Head of caudate nucleus (tissue), 42 donors: ENCODE data around the gene CCL4.
A peak's percentile ranks its signal among the peaks of the same experiment; 100 is the strongest.
"Not testable (repeated sequence)": the region's sequence is repeated elsewhere in the genome, so short reads cannot be mapped to it uniquely, and the experiment has no call there.

Experiments
- DNase-seq, 42 donors: peaks; one replicate each; pipeline versions ENCODE4 v3.0.0 to v3.0.0-alpha.2; 2020 to 2021; ENCODE audit warnings: mixed read lengths in 7 of 42
- intact Hi-C: fragments of 100-400 bp; cut with DNase I; formaldehyde crosslinking; loops from one replicate; pipeline ENCODE4 v1.15.0; 2022

The CCL4 gene

DNA sequence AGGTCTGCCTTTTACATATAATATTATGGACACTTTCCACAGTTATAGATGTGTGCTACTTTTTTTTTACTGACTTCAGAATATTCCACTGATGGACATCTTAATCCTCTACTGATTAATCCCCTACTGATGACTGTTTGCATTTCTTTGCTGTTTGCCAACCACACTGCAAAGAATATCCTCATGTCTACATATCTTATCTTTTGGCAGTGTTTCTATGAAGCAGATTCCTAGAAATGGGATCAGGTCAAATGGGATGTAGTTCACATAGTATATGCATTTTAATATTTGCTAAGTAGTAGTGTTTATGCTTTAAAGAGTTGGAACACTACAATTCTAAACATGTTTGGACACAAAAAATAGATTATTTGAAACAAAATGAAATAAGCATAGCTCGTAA lies 16.8 kb upstream of the CCL4 start:
- intact Hi-C loops: no loop called here

GRCh38 chr17:36087471-36087870 lies 16.2 kb upstream of the CCL4 start:
- DNase-seq, intact Hi-C loops: not testable (repeated sequence)

More for the DNA sequence above, 16.8 kb upstream of the CCL4 start:
- DNase-seq: no peak

DNA sequence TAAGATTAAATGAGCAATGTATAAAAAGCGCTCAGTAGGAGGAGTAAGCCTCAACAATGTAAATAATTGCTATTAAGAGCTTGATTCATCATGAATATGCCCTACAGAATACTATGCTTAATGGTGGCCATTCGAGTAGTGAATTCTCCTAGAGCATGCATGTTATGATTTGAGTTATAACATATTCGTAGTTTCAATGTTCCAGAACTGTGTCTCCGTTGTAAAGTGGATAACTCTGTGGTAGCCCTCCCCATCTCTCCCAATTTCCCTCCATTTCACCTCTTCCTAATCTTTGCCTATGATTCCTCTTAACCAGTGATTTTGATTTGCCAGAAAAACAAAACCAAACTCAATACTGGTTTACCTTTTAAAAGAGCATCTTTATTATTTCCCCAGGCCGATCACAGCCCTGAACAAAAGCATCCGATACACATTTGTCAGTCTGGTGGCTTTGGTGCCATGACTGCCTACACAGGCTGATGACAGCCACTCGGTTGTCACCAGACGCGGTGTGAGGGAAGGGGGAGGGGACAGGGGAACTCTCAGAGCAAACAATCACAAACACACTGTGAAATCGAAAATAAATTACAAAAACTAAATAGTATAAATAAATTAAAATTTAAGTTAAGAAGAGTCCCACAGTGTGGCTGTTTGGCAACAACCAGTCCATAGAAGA lies 15.6 kb upstream of the CCL4 start:
- intact Hi-C loops, DNase-seq: not testable (repeated sequence)

- no peak for DNase-seq
- intact Hi-C loops: no loop called here
These were observed 14.8 kb upstream of the CCL4 start for GRCh38 chr17:36088670-36089338.

DNA sequence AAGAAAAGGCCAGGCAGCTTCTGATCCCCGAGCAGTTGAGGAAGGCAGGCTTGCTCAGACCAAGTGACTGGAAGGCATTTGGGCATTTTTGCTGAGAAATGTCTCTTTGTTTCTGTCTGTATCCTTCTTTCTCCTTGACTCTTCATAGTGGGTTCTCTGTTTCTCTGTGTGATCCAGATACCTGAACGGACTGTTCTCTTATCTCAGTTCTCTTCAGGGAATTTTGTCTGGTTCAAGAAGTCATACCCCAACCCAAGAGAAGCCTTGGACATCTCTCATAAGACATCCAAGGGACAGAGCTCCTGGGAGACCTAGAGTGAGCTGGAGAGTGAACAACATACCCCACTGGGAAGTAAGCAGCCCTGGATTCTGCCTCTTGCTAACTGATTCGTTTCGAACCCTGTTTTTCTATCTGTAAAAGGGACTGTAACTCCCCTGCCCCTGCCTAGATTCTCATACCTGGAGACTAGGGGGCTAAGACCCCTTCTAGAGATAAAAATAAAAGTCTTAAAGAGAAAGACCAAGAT lies 14.2 kb upstream of the CCL4 start:
- intact Hi-C loops: no loop called here
- no peak for DNase-seq

DNA sequence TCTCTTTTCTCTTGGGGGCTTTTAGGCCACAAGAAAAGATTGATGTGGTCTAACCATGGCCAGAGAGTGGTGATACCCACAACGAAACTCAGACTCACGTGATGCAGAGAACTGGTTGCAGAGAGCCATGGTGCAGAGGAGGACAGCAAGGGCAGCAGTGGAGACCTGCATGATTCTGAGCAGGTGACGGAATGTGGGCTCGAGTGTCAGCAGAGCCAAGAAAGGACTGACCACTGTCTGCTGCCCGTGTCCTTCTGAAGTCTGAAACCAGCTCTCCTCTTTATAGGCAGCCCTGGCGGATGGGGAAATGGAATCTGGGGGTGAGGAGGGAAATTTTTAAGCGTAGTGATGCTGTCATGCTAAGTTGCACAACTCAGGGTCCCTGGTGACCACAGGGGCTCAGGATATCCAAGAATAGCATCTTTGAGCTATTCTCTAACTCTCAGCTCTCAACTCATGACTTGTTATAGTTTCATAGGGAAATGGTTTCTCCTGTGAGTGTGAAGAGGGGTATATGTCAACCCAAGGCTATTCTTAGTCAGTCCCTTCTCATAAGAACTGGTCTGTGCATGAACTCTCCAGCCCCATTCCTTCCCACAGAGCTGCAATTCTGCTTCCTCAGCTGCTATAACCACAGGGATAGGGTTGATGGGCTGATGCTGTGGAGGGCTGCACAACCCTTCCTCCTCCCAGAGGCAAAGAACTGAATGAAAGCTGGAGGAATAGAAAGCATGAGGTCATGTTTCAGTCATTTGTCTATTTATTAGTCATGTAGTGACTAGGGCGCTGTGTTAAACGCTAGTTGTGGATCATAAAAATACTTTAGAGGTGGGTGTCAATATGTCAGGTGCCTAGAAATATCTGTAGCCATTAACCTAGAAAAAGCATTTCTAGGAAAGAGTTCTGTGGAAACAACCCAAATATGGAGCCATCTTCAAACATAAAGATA lies 13.5 kb upstream of the CCL4 start, which contains the start of gene CCL3:
CCL3 (minus strand) TSS at position 256 of the 949 bp plus-strand sequence; CDS start at position 171, 85 bp downstream.
- peak in 12 of 42 donors; percentile 5 to 56 (median 20) for DNase-seq
- intact Hi-C loops: no loop called here

- intact Hi-C loops: no loop called here
- DNase-seq: no peak
These were observed 11.4 kb upstream of the CCL4 start for GRCh38 chr17:36092230-36092629.

- DNase-seq, intact Hi-C loops: not testable (repeated sequence)
These were observed 10.9 kb upstream of the CCL4 start for GRCh38 chr17:36092715-36093114.

DNA sequence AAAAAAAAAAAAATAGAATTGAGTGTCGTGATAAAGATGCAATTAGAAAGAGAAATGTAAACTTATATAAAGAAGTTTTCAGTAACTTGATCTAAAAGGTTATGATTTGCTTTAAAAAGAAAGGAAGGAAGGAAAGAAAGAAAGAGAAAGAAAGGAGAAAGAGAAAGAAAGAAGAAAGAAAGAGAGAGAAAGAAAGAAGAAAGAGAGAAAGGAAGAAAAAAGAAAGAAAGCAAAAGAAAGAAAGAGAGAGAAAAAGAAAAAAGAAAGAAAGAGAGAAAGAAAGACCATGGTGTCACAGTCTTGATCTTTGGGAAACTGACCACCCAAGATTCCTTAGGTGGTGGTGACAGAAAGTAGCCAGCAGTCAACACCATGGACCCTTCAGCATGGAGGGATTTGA lies 9.4 kb upstream of the CCL4 start:
- no peak for DNase-seq
- intact Hi-C loops: no loop called here

- no peak for DNase-seq
- intact Hi-C loops: no loop called here
These were observed 8.9 kb upstream of the CCL4 start for GRCh38 chr17:36094746-36095145.

- no peak for DNase-seq
- intact Hi-C loops: no loop called here
These were observed 7.6 kb upstream of the CCL4 start for GRCh38 chr17:36095992-36096391.

DNA sequence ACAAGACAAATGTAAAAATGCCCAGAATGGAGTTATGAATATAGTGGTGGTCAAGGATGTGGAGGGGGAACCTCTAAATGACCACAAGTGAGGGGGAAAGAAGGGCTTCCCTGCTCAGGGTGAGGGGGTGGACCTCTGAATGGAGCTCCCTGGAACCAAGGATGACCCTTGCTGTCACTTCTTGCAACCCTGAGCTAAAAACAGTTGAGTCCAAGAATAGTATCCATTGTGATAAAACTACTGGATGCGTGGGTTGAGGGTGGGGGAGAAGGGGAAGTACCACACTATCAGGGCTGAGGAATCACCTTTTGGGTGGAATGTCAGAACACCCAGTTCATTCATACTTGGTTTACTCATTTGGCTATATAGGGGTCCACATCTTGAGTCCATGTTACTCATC lies 4.6 kb upstream of the CCL4 start:
- DNase-seq, intact Hi-C loops: not testable (repeated sequence)

DNA sequence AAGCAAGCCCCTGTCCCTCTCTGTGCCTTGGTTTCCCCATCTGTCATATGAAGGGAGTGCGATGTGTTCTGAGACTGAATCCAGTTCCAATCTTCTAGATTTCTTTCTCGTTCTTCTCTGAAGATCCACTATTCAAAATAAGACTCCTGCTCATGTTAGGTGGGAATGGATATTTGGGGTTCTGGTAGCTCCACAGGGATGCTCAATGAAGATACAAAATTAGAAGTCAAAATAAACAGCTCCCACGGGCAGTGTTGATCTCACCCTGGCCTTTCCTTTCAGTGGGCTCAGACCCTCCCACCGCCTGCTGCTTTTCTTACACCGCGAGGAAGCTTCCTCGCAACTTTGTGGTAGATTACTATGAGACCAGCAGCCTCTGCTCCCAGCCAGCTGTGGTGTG lies 619 bp downstream of the CCL4 start:
- intact Hi-C loops, DNase-seq: not testable (repeated sequence)

GRCh38 chr17:36104701-36105181 lies 1.1 kb downstream of the CCL4 start:
- no peak for DNase-seq
- intact Hi-C loops: no loop called here

DNA sequence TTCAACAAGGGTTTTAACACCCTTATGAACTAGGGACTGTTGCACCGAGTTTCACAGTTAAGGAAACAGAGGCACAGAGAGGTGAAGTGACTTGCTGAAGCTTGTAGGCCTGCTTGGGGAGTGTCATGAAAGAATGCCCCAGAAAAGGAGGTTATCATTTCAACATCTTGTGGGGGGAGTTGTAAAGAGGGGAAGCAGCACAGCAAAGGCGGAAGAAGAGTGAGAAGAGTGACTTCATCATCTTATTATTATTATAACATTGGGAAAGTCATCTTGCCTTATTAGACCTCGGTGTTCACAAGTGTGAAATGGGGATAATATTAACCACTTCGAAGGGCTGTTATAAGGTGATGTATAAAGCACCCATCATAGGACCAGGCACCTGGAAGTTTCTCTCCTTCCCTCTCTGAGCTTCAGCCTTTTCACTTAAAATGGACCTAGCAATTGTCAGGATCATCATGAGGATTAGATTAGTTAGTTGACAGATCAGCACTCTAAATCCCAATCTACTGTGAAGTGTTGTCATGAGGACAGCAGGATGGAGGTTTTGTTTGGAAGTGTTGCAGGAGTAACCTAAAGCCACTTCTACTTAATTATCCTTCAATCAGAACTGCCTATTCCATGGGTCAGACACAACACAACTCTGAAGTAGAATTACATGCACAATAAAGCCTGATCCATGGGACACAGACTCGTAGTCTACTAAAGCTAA lies 2.3 kb downstream of the CCL4 start:
- intact Hi-C loops: no loop called here
- DNase-seq: no peak

DNA sequence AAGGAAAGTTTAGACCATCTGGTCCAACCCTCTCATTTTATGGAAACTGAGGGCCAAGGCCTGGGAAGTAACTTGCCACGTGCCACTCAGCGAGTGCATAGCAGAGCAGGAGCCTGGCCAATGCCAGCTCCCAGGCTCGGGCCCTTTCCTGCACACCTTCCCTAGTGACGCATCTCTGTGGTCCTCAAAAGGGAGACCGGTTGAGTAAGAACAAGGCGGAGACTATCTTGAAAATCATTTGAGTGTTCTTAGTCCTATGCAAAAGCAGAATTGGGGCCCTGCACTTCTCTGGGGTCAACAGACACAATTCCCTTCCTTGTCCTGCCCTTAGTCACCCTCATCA lies 2.8 kb downstream of the CCL4 start:
- no peak for DNase-seq
- intact Hi-C loops: no loop called here

DNA sequence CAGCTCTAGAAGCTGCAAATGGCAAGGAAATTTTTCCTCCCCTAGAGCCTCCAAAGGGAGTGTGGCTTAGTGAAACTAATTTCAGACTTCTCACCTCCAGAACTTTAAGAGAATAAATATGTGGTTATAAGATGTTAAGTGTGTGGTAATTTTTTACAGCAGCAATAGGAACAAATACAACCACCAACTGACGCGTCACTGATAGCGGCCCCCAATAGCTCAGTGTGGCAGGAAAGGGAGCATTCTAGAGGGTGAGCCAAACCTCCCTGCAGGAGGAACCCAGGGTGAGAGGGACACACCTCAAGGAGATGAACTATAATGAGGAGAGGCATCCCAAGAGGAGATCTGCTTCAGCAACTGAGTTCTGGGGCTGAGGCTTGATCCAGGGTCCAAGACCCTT lies 4.0 kb downstream of the CCL4 start:
- intact Hi-C loops: no loop called here
- no peak for DNase-seq

DNA sequence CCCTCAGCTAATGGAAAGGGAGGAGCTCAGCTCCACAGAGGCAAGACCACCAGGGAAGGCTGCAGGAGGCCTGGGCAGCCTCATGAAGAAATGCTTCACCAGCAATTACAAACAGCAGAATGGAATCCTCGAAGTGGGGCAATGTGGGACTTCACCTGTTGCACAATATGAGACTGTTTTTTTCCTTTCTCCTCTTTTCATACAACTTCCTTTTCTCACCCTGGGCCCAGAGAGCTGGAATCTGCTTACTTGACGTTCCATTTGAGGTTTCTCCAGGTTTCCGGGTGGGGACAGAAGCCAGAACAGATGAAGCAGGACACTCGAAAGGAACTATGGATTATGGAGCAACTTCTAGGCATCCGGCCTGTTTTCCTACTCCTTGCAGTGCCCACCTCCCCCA lies 4.6 kb downstream of the CCL4 start:
- DNase-seq, intact Hi-C loops: not testable (repeated sequence)

GRCh38 chr17:36111068-36111490 lies 7.5 kb downstream of the CCL4 start:
- intact Hi-C loops: no loop called here
- DNase-seq: no peak
